GM18873 (cell line): ENCODE measurements around the gene DDA1.

ENCODE experiments used
- ATAC-seq: cut with Tn5 transposase; IDR thresholded peaks from one replicate; pipeline ENCODE4 v1.9.1; 2021; ENCODE audit warnings: mild to moderate bottlenecking, moderate library complexity, moderate number of reproducible peaks; ENCODE audit not compliant: unreplicated experiment, low FRiP score

DDA1 gene

DNA sequence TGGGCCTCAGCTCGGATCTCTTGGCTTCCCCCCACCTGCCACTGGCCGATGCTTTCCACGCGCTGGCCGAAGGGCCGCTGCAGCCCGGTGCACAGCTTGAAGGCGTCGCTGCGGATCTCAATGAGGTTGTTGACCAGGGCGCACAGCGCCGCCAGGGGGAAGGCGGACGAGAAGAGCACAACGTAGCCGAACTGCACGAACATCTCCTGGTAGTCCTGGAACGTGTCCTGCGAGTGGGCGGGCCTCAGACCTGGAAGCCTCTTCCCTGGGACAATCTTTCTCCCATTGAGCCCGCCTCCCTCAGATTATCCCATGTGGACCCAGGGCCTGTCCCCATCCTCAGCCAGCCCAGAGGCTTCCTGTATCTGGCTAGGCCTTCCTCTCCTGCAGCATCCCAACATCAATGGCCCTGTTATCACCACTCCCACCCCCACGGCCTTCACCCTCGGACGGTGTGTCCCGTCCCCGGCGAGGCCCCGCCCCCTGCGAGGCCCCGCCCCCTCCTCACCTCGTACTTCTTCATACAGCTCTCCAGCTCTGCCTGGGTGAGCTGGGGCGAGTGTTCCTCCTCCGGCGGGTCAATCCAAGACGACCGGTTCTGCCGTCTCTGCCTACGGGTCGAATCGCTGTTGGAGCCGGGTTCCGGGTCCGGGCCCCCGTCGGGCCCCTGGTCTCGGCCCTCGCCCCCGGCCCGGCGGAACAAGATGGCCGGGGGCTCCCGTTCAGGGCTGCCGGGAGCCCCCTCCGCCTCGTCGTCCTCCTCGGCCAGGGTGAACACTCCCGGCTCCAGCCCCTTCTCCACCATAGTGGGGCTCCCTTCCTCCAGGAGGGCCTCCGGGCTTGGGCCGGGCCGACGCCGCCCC is 18.5 kb downstream of the DDA1 start:
- no peak for ATAC-seq

DNA sequence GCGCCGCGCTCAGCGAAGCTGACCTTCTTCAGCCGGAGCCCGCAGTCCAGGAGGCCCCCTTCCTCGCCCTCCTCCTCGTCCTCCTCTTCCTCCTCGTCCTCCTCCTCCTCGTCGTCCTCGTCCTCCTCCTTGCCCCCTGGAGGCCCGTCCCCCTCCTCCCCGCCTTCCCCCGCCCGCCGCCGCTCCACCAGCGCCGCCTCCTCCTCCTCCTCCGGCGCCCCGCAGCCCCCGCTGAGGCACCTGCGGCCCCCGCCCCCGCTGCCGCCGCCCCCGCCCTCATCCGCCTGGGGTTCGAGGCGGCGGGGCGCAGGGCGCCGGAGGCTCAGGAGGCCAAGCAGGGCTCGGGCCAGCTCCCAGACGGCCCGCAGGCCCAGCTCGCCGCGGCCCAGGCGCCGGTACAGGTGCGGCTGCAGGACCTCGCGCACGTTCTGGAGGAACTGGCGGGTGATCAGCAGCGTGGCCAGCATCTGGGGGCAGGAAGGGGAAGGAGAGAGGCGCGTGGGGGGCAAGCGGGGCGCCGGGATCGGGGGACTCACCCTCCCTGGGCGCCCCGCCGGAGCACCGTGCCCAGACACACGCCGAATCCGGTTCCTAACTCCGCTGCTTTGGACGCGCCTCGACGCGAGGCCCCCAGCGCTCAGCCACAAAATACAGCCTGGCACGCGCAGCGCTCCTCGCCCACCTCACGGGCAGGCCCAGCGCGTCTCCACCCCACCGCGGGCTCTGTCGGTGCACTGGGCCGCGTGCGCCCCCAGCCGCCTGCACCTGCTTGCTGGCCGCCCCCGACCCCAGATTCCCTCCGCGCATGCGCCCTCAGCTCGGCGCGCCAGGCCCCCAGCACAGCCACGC is 19.4 kb downstream of the DDA1 start:
- ATAC-seq, result no peak

DNA sequence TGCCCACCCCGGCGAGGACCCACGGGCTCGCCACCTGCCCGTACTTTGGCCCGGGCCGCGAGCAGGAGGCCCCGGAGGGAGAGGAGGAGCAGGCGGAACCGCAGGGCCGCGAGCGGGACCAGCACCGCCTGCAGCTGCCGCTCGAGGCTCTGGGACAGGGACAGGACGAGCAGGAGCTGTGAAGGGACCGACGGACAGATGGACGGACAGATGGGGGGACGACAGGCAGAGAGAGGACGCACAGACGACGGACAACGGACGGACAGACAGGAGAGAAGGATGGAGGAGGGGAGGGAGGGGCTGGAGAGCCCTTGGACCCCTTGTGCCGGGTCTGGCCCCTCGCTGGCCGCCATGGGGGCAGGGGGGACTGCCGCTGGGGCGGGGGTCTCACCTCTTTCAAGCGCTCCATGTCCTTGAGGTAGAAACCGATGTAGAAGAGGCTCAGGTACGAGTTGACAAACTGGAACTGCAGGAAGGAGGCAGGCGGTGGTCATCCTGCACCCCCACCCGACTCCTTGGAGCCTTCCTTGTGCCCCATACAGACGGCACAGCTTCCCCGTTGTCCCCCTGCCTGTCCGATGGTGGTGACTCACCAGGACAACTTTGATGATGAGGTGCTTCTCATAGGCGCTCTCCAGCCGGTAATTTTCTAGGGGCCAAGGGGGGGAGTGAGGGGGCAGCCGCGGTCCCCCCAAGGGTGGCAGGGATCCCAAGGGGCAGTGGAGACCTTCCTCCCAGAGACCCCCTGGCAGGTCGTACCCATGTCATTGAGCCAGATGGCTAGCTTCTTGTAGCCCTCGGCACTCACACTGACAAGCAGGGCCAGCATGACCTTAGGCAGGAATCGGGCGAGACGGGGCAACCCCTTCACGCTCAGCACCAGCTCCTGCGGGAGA is 20.3 kb downstream of the DDA1 start:
- ATAC-seq, result no peak

DNA sequence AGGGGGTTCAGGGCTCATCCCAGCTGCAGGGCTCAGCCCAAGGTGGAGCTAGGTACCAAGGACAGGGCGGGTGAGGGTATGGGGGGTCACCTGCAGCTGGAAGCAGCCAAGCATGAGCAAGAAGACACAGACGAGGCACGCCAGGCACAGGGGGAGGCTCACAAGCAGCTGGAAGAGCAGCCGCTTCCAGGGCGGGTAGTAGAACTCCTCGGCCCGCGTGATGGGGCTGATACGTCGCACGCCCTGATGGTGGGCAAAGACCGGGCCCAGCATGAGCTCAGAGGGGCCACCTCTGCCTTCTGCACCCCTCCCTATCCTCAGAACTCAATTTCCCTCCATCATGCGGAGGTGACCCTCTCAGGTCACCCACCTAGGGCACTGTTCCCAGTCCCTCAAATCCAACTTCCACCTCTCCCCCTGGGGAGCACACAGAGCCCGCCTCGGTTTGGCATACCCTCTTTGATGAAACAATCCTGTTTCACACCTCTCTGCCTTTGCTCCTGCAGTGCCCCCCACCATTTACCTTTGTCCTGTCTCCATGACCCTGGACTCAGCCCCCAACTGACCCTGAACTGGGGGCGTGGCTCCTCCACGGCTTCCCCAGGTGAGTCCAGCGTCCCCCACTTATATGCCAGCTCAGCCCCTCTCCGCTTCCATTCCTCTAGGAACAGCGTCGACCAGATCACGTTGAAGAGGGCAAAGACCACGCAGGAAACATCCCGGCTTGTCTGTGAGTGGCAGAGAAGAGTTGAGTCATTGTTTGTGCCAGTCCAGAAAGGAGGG is 21.1 kb downstream of the DDA1 start:
- ATAC-seq, result no peak

DNA sequence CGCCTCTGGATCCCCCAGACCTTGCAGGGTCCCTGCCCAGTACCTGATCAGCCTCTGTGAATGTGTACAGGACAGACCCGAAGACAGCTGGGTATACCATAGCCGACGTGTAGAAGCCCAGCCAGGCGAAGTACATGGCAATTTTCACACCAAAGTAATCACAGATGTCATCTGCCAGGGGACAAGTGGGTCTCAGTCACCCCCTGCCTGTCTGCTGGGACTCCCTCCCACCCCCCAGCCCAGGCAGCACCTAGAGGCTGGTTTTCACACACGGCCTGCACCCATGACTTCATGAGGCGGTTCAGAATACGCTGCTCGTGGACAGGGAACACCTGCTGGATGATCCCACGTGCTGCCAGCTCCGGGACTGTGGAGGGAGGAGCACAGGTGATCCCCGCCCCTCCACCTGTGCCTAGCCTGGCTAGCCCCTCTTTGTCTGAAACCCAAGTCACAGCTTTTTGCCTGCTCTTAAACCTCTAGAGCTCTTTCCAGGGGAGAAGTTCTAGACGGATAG is 21.7 kb downstream of the DDA1 start:
- ATAC-seq, result no peak

DNA sequence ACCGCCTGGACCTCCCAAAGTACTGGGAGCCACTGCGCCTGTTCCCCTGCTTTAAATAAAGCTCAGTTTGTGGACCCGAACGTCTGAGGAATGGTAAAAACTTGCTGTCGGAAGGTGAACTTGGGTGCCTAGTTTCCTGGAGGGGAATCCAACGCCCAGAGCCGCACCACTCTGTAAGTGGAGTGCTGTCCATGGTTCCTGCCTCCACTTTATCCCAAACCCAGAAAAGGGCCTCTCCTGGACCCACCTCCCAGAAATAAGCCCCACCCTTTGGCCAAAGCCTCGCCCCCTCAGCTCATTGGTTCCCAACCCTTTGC is 23.0 kb downstream of the DDA1 start:
- ATAC-seq, result no peak

DNA sequence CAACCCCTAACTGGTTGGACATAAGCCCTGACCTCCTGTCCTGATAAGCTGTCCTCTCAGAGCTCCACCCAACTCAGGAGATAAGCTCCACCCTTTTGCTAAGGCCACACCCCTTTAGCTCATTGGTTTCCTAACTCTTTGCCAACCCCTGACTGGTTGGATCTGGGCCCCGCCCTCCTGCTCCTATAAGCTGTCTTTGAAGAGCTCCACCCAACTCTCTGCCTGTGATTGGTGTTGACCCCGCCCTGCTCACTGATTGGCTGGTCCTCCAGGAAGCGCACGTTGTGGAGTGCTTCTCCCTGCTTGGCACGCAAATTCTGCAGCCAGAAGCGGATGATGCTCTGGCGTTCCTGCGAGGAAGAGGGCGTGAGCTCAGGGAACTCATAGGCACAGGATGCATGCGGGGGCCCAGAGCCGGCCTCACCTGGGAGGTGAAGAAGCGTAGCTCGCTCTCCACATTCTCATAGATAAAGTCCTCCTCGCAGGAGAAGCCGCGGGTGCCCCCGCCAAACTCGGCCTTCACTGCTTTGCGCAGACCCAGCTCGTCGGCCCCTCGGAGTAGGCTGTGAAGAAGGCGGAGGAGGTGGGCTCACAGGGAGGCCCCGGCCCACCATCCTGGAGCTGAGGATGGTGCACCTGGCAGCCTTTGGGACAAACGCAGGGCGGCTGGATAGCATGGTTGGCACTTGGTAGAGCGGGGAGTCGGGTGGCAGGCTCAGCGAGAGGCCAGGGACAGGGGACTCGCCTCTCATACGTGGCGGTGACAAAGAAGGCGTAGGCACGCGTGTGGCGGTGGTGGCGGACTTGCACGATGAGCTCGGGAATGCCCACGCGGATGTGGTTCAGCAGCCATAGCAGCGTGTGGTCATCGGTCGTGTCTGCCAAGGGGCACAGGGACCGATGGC is 23.6 kb downstream of the DDA1 start:
- no peak for ATAC-seq

DNA sequence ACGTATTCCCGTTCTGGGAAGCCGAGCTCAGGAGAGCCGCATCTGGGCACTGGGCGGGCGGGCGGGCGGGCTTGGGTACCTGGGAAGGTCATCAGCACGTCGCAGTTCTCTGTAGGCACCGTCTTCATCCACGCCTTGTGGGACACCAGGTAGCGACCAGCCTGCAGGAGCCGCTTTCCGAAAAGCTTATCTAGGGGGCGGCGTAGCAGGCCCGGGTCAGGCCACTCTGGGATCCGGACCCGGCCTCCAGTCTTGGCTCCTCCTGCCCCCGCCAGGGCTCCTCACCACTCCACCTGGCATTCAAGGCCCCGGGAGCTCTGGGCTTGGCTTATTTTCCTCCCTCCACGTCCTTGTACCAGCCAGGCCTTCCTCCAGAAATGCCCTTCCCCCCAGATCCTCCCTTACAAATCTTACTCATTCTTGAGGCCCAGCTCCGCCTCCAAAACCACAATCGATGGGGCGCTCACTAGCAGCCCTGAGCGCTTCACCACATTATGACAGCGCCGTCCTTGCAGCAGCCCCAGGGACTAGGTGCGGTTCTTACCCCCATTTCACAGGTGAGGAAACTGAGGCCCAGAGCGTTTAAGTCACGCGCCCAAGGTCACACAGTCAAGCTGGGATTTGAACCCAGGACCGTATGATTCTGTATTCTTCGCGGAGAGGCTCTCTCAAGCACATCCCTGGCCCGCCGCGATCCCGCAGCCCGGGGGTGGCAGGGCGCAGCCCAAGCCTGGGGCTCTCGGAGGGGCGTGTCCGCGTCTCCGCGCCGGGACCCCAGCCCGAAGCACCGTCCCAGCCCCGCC is 24.4 kb downstream of the DDA1 start:
- ATAC-seq, result no peak

DNA sequence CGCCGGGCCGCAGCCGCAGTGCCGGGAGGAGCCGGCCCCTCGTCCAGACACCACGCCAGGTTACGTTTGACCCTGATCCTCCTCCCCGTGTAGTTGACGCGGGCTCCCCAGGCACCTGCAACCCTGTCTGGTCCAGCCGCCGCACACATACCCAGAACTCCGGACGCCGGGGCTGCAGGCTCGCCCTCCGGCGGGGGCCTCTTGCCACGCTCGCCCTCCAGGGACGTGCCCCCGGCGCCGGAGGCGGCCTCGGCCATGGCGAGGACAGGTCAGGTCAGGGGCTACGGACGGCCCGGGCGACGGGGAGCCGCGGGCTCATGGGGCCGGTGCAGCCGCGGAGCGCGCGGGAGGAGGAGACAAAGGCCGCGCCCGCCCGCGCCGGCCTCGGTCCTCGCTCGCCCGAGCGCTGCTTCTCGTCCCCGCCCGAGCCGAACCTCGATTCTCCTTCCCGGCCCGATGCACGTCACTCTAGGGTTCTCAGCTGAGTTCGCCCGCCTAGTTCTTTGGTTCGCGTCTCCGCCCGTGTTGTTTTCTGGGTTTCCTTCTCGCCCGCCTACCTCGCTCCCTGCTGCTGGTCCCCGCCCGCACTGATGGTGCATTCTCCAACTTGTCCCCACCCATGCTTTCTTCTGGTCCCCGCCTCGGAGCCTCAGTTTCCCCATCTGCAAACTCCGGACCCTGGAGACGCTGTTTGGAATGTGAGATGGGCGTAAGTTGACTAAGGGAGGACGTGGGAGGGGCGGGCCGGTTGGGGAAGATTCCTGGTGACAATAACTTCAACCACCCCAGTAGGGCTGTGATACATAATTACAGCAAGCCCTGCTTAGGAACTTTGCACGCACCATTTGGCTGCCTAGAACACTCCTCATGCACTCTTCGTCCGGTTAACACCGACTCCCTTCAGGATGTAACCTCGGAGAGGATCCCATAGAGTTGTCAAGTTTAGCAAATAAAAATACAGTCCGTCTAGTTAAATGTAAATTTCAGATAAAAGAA is 25.3 kb downstream of the DDA1 start, which contains the start of gene ANO8:
Gene ANO8, minus strand, starts transcription at position 442 of the 996 bp plus-strand sequence. Its CDS starts 185 bp downstream, at position 257.
- ATAC-seq, result peak; percentile 28

DNA sequence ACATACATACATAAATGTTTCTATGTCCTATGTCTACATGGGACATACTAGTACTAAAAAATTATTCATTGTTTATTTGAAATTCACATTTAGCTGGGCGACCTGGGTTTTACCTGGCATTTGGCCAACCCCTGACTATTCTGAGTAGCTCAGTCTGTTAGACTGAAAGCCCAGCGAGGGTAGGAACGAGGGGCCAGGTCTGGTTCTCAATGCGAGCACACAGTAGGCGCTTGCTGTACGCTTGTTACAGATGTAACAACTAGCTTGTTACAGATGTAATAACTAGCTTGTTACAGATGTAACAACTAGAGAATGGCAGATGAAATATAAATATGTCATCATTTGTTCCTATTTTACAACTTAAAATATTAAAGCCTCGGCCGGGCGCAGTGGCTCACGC is 26.2 kb downstream of the DDA1 start:
- no peak for ATAC-seq

DNA sequence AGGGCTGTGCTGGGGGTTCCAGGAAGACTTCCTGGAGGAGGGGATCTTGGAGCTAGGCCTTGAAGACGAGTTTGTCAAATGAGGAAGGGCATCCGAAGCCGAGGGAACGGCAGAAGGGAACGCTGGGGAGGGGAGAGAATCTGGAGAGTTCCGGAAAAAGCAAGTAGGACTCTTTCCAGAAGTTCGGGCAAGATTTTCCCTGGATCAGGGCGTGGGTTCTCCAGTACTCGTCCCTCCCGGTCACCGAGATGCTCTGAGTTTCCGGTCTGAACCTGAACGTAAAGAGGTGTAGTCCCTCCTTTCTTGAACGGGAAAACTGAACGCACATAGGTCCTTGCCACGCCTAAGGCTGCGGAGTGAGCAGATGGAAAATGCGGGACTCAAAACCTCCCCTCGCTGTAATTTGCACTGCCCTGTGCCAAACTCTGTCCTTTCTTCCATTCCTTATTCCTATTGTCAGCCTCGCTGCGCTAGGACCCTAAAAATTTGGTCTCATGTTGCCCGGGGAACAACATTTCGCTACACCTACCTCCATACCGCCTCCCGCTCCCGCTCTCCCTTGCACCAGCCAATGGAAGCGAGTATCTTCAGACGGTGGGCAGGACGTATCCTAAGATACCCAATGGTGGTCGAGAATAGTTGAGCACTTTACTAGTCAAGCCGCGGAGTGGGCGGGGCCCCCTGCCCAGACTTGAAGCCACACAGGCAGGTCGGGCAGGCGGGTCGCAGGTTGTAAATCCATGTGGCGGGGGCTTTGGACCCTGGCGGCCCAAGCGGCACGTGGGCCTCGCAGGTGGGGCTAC is 27.7 kb downstream of the DDA1 start, which contains the start of gene GTPBP3:
Gene GTPBP3, plus strand, starts transcription at position 682 of the 803 bp plus-strand sequence. Its CDS starts 59 bp downstream, at position 741.
- ATAC-seq, result peak; percentile 73

DNA sequence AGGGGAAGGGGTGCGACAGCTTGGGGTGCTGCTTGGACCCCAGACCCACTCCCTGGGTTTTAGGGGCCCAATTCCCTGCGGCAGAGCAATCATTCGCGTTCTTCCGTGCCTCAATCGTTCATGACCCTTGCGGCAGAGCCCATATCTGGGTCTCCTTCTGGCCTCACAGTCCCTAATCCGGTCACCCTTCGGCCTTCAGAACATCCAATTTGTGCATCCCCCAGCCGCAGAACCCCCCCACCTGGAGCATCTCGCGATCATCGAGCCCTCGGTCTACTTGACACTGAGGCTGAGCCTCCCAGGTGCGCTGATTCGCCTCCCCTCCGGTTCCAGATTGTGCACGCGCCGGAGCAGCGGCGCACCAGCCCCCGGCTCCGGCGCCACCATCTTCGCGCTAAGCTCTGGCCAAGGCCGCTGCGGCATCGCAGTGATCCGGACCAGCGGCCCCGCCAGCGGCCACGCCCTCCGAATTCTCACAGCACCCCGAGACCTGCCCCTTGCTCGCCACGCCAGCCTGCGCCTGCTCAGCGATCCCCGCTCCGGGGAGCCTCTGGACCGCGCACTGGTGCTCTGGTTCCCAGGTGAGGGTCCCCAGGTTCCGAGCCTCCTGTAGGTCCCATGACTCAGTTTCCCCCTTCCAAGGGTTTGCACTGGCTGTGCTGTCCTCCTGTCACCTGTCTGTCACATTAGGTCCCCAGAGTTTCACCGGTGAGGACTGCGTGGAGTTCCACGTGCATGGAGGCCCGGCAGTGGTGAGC is 28.5 kb downstream of the DDA1 start:
- ATAC-seq, result no peak

DNA sequence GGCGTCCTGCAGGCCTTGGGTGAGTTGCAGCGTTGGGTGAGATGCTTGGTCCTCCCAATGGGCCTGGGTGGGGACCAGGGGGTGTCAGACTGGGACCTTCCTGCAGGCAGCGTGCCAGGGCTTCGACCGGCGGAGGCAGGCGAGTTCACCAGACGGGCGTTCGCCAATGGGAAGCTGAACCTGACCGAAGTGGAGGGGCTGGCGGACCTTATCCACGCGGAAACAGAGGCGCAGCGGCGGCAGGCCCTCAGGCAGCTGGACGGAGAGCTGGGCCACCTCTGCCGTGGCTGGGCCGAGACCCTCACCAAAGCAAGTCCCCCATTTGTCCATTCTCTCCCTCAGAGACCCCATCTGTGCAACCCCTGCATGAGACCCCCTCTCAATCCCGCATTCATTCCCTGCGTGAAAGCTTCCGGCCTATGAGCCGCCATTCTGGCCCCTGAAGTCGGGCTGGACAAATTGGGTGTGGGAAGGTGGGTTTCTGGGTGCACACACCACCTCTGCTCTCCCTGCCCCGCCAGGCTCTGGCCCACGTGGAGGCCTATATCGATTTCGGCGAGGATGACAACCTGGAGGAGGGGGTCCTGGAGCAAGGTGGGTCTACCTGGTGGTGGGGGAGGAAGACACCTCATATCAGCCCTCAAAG is 29.2 kb downstream of the DDA1 start:
- ATAC-seq, result no peak

DNA sequence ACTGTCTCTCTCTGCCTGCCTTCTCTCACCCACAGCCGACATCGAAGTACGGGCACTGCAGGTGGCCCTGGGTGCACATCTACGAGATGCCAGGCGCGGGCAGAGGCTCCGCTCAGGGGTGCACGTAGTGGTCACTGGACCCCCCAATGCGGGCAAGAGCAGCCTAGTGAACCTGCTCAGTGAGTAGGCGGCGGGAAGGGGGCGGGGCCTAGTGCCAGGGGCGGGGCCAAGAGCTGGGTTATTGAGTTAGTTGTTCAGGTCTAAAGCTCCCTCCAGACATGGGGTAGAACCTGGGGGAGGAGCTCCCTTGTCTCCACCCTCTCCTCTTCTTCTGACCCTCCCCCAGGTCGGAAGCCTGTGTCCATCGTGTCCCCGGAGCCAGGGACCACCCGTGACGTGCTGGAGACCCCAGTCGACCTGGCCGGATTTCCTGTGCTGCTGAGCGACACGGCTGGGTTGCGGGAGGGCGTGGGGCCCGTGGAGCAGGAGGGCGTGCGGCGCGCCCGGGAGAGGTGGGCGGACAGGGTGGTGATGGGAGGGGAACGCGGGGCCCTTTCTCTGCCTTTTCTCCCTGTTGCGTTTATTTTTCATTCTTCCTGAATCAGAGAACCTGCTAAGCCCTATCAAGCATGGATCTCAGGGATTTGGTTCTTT is 29.9 kb downstream of the DDA1 start:
- no peak for ATAC-seq
